HG03520 (cell line): Measurements from ENCODE around the gene ROR1.

ENCODE experiments used
- ATAC-seq: cut with Tn5 transposase; IDR thresholded peaks from one replicate; pipeline ENCODE4 v1.9.1; 2021; ENCODE audit warnings: mild to moderate bottlenecking, moderate library complexity; ENCODE audit not compliant: unreplicated experiment

Gene ROR1

DNA sequence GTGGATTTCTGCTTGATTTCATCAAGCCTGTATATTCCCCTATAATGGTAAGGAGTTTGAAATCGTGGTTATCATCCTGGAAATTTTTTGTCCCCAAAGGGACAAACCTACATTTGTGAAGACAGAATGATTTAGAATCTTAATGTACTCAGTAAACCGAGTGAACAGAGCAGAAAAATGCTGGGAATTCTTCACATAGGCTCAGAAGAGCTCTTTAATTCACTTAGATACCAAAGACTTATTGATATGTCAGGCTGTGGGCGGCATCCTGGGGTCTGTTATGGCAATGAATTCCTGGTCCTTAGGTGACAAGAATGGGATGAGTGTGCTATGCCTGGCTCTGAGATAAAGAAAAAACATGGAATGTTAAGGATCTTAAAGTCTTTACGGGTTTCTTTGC lies 74.9 kb downstream of the ROR1 start:
- ATAC-seq, result no peak

DNA sequence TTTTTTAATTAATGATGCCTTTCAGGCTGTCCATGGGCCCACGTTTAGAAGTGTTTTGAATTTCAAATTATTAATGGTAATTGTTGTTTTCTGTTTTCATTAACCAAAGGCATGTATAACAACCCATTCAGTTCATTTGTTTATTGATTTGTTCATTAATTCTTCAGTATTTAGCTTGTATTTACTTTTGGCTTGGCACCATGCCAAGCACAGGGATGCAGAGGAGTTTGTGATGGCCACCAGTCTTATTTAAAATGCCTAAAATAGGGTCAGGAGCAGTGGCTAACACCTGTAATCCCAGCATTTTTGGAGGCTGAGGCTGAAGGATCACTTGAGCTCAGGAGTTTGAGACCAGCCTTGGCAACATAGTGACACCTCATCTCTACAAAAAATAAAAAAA lies 75.3 kb downstream of the ROR1 start:
- ATAC-seq, result no peak

DNA sequence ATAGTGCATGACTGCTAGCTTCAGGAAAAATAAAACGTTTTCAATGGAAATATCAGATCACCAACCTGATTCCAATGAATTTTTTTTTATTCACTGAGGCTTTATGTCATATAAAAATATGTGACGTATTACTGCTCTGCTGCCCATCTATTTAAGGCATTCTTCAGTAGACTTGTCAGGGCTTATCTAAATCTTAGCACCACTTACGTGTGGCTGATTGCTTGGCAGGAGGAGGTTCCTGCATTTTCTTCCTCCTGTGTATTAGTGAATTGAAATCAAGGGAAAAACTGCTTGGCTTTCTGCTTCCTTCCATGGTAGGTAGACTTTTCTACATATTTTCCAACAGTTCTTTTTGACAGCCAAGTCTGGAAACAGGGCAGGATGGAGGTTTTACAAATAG lies 80.3 kb downstream of the ROR1 start:
- no peak for ATAC-seq

DNA sequence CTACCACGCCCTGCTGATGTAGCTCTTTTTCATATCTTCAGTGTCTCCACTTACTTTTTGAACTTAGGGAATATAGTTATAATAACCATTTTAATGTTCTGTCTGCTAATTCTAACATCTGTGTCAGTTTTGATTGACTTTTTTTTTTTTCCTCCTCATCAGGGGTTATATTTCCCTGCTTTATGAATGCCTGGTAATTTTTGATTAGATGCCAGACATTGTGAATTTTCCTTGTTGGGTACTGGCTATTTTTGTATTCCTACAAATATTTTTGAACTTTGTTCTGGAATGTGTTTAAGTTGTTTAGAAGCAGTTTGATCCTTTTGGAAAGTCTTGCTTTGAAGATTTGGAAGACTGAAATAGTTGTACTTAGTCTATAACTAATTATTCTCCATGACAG lies 82.1 kb downstream of the ROR1 start:
- no peak for ATAC-seq

DNA sequence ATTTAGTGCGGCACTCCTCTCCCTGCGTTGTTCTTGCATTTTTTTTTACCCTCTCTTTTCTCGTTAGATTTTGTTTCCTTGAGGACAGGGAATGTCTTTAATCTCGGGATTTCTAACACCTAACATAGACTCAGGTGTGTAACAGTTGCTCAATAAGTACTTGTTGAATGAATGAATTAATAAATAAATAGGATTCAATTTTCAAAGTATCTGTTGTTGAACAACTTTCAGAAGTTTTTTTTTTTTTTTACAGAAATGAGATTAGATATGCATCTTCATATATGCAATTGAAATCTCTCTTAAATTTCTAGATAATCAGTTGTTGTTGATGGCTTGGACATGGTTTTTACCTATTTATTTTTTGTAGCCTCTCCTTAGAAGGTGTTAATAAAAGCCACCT lies 83.1 kb downstream of the ROR1 start:
- ATAC-seq, result no peak

DNA sequence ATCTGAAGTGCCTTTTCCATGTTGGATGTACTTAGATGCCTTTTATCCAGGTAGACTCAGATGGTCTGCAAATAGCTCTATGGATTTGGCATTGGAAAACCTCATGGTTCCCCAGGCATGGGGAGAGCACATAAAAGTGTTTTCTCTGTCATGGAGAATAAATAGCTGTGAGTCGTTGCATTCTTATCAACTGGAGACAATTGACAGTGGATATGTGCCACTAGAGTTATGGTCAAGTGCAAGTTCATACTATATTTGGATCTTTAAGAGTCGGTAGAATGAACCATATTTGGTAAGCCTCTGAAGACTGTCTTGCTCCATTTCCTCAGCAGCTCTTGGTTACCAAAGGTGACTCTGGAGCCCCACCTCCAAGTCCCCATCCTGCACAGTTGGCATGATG lies 83.7 kb downstream of the ROR1 start:
- ATAC-seq, result no peak

DNA sequence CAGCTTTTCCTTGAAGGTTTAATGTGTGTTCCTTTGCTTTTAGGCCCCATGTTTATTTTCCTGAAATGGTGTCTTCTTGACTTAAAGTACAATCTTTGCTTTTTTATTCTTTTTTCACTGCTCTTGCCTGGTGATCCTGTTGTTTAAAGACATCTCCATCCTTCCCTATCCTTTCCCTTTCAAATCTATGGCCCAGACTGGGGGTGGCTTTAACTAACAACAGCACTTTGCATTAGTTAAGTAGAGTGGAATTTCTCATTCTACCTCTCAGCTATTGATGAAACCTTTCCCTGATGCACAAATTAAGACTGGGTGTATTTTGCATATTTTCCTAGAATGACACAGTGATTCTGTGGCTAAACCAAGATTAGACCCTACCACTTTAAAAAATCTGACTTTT lies 84.3 kb downstream of the ROR1 start:
- no peak for ATAC-seq

DNA sequence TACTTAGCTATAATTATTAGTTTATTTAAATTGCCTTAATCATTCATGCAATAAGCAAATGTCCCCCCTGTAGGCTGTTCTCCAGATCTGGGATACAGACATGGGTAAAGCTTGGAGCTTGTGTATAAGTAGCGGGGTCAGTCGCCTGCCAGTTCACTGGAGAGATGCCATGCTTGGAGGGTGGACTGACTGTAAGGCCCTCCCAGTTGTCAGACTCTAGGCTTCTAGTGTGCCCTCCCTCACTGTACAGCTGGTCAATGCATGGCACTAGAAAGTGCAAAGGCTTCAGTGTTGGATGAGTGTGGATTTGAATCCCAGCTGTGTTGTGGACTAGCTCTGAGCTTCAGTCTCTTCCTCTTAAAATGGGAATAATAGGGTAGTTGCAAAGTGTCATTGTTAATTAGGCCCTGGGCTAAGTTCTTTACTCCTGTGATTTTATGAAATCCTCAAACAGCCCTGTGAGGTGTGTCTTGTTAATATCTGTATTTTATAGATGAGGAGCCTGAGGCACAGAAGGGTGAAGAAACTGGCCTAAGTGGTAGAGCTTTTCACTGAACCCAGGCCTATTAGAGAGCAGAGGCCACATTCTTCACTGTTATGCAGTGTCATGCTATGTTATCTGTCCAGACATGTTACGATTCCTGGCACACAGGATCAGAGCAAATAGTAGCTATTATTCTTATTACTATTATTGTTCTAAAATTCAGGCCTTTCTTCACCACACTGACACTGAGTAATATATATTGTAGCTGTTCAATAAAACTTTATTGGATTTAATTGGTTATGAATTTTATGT lies 85.9 kb downstream of the ROR1 start:
- no peak for ATAC-seq

DNA sequence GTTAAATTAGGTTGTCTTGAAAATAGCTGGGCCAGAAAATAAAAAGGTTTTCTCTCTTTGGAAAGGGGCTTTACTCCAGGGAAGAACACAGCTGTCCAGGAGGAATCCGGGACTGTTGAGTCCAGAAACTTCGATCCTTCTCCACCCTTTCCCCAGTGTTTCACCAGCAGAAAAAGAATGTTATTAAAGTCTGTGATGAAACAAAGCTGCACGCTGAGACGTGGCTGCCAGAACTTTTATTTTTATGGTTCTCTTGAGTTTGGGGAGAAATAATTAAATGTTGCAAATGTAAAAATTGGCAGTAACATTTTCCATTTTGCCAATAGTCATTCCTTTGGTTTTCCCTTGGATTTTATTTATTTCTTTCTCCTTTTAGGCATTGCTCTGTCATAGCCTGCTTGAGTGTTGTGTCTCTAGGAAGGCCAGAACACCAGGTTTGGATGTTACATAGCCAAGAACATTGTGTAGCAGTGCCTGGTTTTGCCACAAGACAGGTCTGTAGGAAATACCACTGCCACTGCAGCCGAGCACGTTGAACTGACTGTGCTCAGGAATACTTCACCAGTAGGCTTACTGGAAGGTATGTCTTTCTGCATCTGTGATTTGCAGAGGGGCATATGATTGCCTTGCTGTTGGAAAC lies 87.4 kb downstream of the ROR1 start:
- no peak for ATAC-seq

DNA sequence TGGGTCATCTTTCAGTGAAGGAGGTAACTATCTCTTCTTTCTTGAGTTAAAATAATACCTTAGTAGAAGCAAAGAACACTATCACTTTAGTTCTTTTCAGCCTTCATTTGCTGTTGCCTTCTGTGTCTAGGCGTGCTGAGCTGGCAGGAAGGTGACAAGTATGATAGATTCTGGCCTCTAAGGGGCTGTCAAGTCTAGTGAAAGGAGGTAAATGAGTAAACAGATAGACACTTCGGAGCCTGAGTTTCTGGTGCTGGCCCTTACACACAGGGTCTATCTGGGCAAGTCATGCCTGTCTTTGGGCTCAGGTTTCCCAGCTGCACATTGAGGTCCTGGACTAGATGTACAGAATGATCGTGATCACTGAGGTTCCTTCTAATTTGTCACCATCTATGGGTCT lies 89.3 kb downstream of the ROR1 start:
- ATAC-seq, result no peak

DNA sequence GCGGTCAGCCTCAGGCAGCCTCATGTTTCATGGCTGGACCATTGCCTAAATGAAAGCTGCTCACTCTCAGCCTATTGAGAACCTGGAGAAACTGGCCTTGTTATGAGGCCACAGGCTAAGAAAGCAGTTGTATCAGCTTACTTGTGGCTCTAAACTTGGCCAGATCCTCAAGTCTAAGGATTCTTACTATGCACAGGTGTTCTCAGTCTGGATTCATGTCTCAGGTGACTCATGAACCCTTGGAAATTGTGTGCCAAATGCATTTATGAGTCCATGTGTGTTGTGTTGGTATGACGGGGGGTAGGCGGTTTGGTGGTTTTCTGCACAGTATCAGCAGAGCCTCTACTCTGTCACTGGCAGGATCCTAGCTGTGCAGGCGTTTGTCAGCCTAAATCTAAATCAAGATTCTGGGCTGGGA lies 90.4 kb downstream of the ROR1 start:
- ATAC-seq, result no peak

DNA sequence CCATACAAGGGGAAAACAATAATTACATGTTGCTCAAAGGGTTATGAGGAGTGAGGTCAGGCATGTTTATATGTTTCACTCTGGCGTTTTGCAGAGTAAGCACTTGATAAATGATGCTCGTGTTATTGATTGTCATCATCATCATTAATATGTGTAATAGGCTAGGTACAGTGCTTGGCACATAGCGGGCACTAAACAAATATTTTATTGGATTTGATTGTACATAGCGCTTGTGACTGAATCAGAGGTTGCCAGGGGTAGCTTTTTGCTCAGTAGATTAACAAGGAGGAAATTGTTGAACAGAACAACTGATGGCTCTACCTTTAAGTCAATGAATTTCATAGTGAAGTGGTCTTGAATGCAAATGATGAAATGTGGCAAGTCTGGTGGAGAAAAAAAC lies 91.7 kb downstream of the ROR1 start:
- ATAC-seq, result no peak

DNA sequence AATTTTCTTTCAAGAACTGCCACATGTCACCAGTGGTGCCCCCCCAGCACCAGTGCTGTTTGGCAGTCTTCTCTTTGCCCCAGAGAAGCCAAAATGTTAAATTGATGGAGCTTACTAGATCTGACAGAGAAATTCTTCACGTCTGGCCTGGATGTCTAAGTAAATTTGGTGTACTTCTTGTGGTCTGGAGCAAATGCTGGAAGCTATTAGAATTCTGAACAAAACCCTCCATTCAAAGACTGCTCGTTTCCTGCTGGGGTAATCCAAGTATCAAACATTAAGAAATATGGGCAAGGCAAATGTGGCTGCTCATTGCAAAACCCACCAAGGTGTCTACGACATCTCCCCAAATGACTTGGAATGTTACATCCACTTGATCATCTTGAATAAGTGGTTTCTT lies 92.3 kb downstream of the ROR1 start:
- no peak for ATAC-seq

DNA sequence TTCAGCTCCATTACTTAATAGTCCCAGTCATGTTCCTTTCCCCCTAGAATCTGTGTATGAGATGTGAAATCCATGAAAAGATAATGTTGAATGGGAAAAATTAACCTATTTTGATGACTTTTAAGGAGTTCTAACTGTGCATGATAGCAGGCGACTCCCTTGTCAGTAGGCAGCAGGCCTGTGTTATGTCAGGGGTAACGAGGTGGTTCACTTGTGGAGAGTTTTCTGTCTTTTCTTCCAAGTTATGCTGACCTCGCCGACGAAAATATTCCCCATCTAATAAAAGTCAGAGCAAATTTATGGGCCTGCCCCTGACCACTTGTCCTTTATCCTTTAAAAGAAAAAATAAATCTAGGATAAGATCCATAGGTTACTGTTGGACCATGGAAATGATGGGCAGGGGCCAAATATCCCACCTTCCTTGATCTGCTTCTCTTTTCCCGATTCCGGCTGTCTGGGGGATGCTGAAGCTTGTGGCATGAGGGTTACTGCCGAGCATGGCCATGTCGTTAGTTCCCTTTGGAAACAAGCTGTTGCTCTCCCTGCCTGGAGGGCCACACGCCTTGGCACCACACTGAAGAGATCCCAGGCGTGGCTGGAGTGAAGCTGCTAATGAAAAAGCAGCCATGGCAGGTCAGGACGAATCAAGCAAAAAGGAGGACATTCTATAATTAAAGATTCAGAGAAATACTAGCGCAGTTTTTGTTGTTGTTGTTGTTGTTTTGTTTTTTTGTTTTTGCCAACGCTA lies 93.8 kb downstream of the ROR1 start:
- no peak for ATAC-seq

DNA sequence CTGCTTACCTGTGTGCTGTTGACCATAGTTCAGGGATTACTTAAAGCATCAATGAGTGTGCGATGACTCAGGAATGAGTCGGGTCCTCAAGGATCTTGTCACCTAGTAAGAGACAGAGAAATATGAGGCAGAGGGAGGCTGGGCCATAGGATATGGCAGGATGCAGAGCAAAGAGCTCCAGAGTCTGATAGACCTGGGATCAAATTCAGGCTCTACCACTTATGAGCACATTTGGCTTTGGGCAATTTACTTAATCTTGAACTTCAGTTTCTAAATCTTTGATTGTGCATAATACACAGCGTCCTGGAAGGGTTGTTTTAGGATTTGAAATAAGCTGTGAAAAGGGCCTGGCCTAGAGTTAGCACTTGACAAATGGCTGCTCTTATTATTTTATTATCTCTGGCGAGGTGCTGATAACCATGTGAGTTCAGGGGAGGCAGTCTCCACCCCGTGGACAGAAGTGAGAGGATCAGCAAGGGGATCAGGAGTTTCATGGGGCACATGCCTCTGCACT lies 94.5 kb downstream of the ROR1 start:
- ATAC-seq, result no peak

DNA sequence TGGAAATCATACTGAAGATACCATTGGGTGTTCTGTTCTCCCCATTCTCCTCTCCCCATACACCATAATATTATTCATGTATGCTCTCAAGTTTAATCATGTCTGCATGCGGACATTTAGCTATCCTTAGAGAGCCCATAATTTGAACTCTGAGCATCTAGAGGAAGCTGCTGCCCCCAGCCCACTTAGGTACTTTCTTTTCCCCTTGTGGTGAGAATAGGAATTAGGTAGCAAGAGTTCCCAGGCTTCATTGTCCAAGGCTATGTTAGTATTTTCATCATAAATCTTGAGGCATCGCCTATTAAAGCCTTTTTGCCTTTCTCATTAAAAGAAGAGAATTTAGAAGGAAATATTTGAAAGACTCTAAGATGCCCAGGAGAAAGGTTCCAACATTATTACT lies 96.3 kb downstream of the ROR1 start:
- ATAC-seq, result no peak

DNA sequence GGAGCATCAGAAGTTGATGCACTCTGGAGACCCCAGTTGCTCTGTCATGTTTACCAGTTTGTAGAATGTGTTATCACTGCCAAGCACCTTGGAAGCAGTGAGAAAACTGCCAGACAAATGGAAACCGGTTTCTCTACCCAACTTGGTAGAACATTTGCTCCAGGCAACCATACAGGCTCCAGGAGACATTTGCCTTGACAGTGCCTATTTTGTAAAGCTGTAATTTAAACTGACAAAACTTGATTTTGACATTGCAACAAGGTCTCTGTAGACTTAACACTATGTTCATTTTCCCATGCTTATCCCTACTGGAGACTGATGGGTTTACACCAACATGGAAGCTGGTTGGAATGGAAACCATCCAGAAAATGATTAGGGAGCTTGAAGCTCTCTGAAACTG lies 97.6 kb downstream of the ROR1 start:
- no peak for ATAC-seq

DNA sequence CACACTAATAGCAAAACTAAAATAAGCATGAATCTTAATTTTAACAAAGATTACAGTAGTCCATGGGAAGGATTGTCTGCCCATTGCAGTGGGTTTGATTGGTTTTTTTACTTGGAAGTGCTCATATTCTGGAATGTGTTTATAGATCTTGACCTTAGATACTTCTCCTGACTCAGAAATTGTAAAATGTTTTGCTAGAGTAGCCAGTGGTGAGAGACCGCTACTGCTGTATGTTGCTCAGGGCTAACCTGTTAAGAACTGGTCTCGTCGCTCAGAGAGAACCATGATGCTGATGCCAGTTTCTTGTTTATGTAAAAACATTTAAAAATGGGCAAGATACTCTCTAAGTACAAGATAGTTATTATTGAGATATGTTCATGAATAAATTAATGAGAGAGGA lies 99.9 kb downstream of the ROR1 start:
- ATAC-seq, result no peak

DNA sequence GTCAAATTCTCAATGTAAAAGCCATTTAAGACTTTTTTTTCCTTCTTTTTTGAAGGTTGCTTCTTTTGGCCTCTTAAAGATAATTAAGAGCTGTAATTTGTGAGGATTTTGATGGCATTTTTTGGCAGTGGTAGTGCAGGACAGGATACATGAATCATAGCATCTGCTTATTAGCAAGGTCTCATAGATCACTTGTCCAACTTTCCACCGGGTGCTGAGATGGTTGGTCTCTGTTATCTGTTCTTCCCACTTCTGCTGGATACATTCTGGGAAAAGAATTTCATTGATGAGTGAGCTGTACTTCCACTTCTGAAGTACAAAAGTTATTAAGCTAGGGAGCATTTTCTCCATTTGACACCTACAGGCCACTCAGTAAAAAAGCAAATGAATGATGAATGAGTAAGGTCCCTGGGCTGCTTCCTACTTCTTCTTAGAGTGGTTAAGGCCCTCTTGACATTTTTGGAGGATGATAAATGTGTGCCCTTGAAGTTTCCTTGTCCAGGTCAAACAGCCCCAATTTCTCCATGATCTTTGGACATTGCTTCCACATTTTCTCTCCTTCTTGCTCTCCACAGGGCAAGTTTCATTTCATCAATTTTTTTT lies 100.6 kb downstream of the ROR1 start:
- ATAC-seq, result no peak

DNA sequence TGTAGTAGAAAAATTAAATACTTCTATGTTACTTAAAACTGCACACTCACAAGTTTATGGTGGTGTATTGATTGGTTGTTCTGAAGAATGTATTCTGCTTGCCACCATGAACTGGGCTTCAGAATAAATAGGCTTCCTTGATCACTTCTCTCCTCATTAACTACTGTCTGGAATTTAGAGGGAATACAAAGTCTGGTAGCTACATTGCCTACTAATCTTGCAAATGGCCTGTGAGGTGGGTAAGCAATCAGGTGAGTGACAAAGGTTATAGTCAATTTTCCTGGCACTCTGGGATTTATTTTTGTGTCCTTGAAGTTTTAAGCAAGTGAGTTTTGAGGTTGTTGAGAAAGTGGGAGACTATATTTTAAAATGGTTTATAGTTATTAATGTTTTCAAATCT lies 101.8 kb downstream of the ROR1 start:
- no peak for ATAC-seq

DNA sequence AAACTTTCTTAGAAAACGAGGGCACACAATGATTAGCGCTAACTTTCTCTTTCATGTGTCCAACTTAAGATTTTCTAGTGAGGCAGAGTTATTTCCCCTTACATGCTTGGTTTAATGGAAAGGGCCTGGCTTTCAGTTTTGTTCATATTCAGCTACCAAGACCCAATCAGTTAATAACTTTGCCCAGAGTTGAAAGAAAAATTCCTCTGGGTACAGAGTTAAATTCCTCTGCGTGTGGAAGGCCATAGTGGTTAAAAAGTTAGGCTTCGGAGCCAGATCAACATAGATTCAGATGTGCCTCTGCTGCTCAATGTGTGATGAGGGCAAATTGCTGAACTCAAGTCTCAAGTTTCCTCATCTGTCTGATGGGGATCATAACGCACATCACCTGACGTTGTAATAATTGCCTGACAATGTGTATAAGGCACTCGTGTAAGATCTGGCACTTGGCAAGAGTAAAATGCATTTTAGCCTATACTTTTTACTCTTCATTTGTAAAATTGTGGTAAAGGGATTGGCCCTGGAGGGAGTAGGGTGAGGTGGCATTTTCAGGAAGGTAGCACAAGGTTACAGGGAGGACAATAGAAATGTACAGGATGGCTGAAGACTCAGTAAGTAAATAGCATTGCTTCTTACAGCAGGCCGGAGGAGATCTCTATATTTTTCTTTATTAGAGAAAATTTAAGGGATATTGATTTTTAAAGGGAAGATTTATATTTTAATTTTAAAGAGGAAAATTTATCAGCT lies 103.4 kb downstream of the ROR1 start:
- ATAC-seq, result no peak
